Measurements from ENCODE around the gene SCAI.
"Not testable (repeated sequence)": the region's sequence is repeated elsewhere in the genome, so short reads cannot be mapped to it uniquely, and the experiment has no call there.

SCAI gene

GRCh38 chr9:124983698-124984097, 159.6 kb downstream of the SCAI start:
- TF ChIP-seq CTCF (IDR thresholded peaks at IDR 0.05; ENCODE audit: extremely low read depth, missing control alignments): no peak
- no peak for DNase-seq (ENCODE audit: low spot score)

- no peak for DNase-seq (ENCODE audit: low spot score)
- TF ChIP-seq CTCF (IDR thresholded peaks at IDR 0.05; ENCODE audit: extremely low read depth, missing control alignments): no peak
Observed at GRCh38 chr9:124980431-124980830, 162.9 kb downstream of the SCAI start.

- TF ChIP-seq CTCF (IDR thresholded peaks at IDR 0.05; ENCODE audit: extremely low read depth, missing control alignments): no peak
- no peak for DNase-seq (ENCODE audit: low spot score)
Observed at GRCh38 chr9:124975131-124975530, 168.2 kb downstream of the SCAI start.

- no peak for TF ChIP-seq CTCF (IDR thresholded peaks at IDR 0.05; ENCODE audit: extremely low read depth, missing control alignments)
- no peak for DNase-seq (ENCODE audit: low spot score)
Observed at GRCh38 chr9:124973807-124974206, 169.5 kb downstream of the SCAI start.

GRCh38 chr9:124972241-124972770, 171.0 kb downstream of the SCAI start:
- no peak for DNase-seq (ENCODE audit: low spot score)
- TF ChIP-seq CTCF (IDR thresholded peaks at IDR 0.05; ENCODE audit: extremely low read depth, missing control alignments): no peak

- TF ChIP-seq CTCF (IDR thresholded peaks at IDR 0.05; ENCODE audit: extremely low read depth, missing control alignments): no peak
- DNase-seq (ENCODE audit: low spot score): no peak
Observed at GRCh38 chr9:124969401-124969800, 173.9 kb downstream of the SCAI start.

GRCh38 chr9:124968238-124968637, 175.1 kb downstream of the SCAI start:
- no peak for DNase-seq (ENCODE audit: low spot score)
- TF ChIP-seq CTCF (IDR thresholded peaks at IDR 0.05; ENCODE audit: extremely low read depth, missing control alignments): no peak

- DNase-seq (ENCODE audit: low spot score): not testable (repeated sequence)
Observed at GRCh38 chr9:124965775-124966568, 177.4 kb downstream of the SCAI start.
